Fibroblast of skin of back (primary cell): Measurements from ENCODE around the gene KRTAP20-1.

ENCODE experiments used
- DNase-seq: peaks from one replicate; pipeline ENCODE4 v3.0.0-alpha.2; 2013

The KRTAP20-1 gene

DNA sequence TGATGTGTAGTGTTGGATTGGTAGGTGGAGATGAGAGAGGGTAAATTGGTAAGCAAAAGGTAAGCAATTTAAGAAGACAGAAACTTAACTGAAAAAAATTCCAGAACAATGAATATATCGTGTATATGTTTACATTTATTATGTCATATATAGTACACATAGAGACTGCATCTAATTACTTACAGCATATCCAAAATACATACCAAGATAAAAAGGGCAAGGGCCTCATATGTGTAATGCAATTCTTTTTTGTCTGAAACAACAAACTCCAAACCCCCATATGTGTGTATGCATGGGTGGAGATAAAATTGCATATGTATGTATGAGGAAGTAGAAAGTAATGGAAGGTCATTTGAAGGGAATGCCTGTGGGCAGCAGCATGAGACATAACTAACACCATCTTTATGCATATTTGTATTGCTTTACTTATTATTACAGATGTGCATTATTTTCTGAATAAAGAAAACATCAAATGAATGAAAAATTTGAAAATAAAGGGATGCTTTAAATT lies 30.7 kb downstream of the KRTAP20-1 start:
- DNase-seq: no peak

DNA sequence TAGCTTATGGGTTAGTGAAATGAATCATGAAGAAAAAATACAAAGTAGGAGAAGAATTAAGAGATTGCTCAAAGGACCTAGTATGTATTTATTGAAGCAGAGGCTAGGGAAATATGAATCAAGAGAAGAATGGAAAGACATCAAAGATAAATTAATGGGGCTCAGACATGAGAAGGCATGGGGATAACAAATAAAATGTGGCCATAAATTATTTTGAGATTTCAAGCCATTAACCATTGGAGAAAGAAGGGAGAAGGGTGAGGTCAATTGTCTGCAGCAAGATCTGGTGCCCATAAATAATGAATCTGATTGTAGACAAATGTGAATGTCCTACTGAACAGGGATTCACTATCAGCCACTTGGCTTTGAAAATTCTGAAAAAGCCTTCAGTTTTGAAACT lies 36.7 kb downstream of the KRTAP20-1 start:
- DNase-seq: no peak
